ENCODE data around the gene SPATA31D1.

The SPATA31D1 gene

GRCh38 chr9:82024908-82025307, 36.3 kb downstream of the SPATA31D1 start:
- no peak for DNase-seq

- DNase-seq: no peak
Observed at GRCh38 chr9:82031538-82032280, 43.1 kb downstream of the SPATA31D1 start.

GRCh38 chr9:82034956-82035731, 46.6 kb downstream of the SPATA31D1 start:
- DNase-seq: no peak

GRCh38 chr9:82036086-82036485, 47.5 kb downstream of the SPATA31D1 start:
- DNase-seq: no peak

- no peak for DNase-seq
Observed at GRCh38 chr9:82037126-82037525, 48.6 kb downstream of the SPATA31D1 start.

GRCh38 chr9:82038897-82039296, 50.3 kb downstream of the SPATA31D1 start:
- DNase-seq: no peak
